H1 (cell line): ENCODE data around the gene TDRD12. TPM values are rescaled to one million over a fixed set of nuclear protein-coding genes. Genes with fewer than 3 reads are reported as not detected.

Source experiments
- CBX8 ChIP-seq: fragments of 300-800, 300-1000 bp; sonication (generic); IDR thresholded peaks from 2 replicates; pipeline ENCODE4 v1.7.1; 2016; ENCODE audit warnings: low read depth, low read length, borderline replicate concordance
- polyA plus RNA-seq, 7 experiments: library from polyadenylated mRNA; depleted of rRNA in 3 of 7; stranded (reverse) in 5 of 7; unstranded in 2 of 7; fragments of >200 nt in 5 of 7; fragments of 200-250 nt in 2 of 7; gene quantifications; 1 replicate in 5 of 7; 2 replicates in 1 of 7; 4 replicates in 1 of 7; pipeline versions ENCODE4 v1.2.1 to v1.2.3, GENCODE V29; 2011 to 2013; ENCODE audit warnings: missing spikeins in 2 of 7, mixed read lengths in 2 of 7
- total RNA-seq: library from RNA; stranded (reverse); fragmentation: NEBNext Ultra II Directional; extraction: Animal tissue kit (Norgen Biotek cat#: 25700); gene quantifications from 2 replicates; pipeline ENCODE4 v1.2.1, GENCODE V29; 2021

The TDRD12 gene
- total and polyA plus RNA-seq, 2 of the 8 experiments (the other 6 are each of a cell fraction or from before 2014, with no cell fraction given) = 0.39 to 0.88 TPM

GRCh38 chr19:32842061-32842460 lies 122.5 kb downstream of the TDRD12 start (continued):
- TF ChIP-seq CBX8 = no peak
